ENCODE results near the gene PPARG.
"Not testable (repeated sequence)": the region's sequence is repeated elsewhere in the genome, so short reads cannot be mapped to it uniquely, and the experiment has no call there.

The PPARG gene

GRCh38 chr3:12278566-12278965 is 10.3 kb upstream of the PPARG start:
- no peak for DNase-seq (ENCODE audit: low read depth in 2 of 3, low spot score in 2 of 3)

- DNase-seq (ENCODE audit: low read depth in 2 of 3, low spot score in 2 of 3) = no peak
These were observed 9.1 kb upstream of the PPARG start for GRCh38 chr3:12279591-12280326.

GRCh38 chr3:12280357-12280806 is 8.5 kb upstream of the PPARG start:
- DNase-seq (ENCODE audit: low read depth in 2 of 3, low spot score in 2 of 3) = no peak

GRCh38 chr3:12284591-12284990 is 4.3 kb upstream of the PPARG start:
- no peak for DNase-seq (ENCODE audit: low read depth in 2 of 3, low spot score in 2 of 3)

- no peak for DNase-seq (ENCODE audit: low read depth in 2 of 3, low spot score in 2 of 3)
These were observed 3.8 kb upstream of the PPARG start for GRCh38 chr3:12285003-12285555.

GRCh38 chr3:12285779-12286178 is 3.1 kb upstream of the PPARG start:
- DNase-seq (ENCODE audit: low read depth in 2 of 3, low spot score in 2 of 3) = not testable (repeated sequence)

GRCh38 chr3:12286504-12286903 is 2.4 kb upstream of the PPARG start:
- no peak for DNase-seq (ENCODE audit: low read depth in 2 of 3, low spot score in 2 of 3)

GRCh38 chr3:12286927-12287726 is 1.7 kb upstream of the PPARG start:
- DNase-seq (ENCODE audit: low read depth in 2 of 3, low spot score in 2 of 3) = no peak

- no peak for DNase-seq (ENCODE audit: low read depth in 2 of 3, low spot score in 2 of 3)
These were observed 1.1 kb upstream of the PPARG start for GRCh38 chr3:12287727-12288181.

GRCh38 chr3:12289524-12289923 is 654 bp downstream of the PPARG start:
- no peak for DNase-seq (ENCODE audit: low read depth in 2 of 3, low spot score in 2 of 3)

GRCh38 chr3:12292770-12293169 is 3.9 kb downstream of the PPARG start:
- no peak for DNase-seq (ENCODE audit: low read depth in 2 of 3, low spot score in 2 of 3)

- no peak for DNase-seq (ENCODE audit: low read depth in 2 of 3, low spot score in 2 of 3)
These were observed 6.2 kb downstream of the PPARG start for GRCh38 chr3:12294885-12295580.

GRCh38 chr3:12296511-12296910 is 7.6 kb downstream of the PPARG start:
- no peak for DNase-seq (ENCODE audit: low read depth in 2 of 3, low spot score in 2 of 3)

GRCh38 chr3:12299026-12299425 is 10.2 kb downstream of the PPARG start:
- DNase-seq (ENCODE audit: low read depth in 2 of 3, low spot score in 2 of 3) = no peak

- DNase-seq (ENCODE audit: low read depth in 2 of 3, low spot score in 2 of 3) = no peak
These were observed 11.3 kb downstream of the PPARG start for GRCh38 chr3:12300137-12300536.

GRCh38 chr3:12301031-12301430 is 12.2 kb downstream of the PPARG start:
- DNase-seq (ENCODE audit: low read depth in 2 of 3, low spot score in 2 of 3) = no peak

GRCh38 chr3:12301513-12301912 is 12.6 kb downstream of the PPARG start:
- DNase-seq (ENCODE audit: low read depth in 2 of 3, low spot score in 2 of 3) = no peak

- DNase-seq (ENCODE audit: low read depth in 2 of 3, low spot score in 2 of 3) = no peak
These were observed 13.7 kb downstream of the PPARG start for GRCh38 chr3:12302564-12302963.

- no peak for DNase-seq (ENCODE audit: low read depth in 2 of 3, low spot score in 2 of 3)
These were observed 14.7 kb downstream of the PPARG start for GRCh38 chr3:12303534-12303933.

GRCh38 chr3:12303993-12304392 is 15.1 kb downstream of the PPARG start:
- no peak for DNase-seq (ENCODE audit: low read depth in 2 of 3, low spot score in 2 of 3)

GRCh38 chr3:12307136-12307535 is 18.3 kb downstream of the PPARG start:
- DNase-seq (ENCODE audit: low read depth in 2 of 3, low spot score in 2 of 3) = no peak

Measured in activated CD8-positive, alpha-beta memory T cell treated with anti-CD3 and anti-CD28 coated beads for 48 hours (primary cell).